Stimulated activated CD8-positive, alpha-beta memory T cell treated with anti-CD3 and anti-CD28 coated beads, Interleukin-2, amount 100 ng/mL, for 1 hour (primary cell): Measurements from ENCODE around the gene SSBP3.

Experiments used
- DNase-seq, 2 donors: peaks; one replicate each; pipeline ENCODE4 v3.0.0-alpha.2; 2020; ENCODE audit warnings: low read depth in 2 of 2

SSBP3 gene

GRCh38 chr1:54329312-54330003 is 76.7 kb downstream of the SSBP3 start:
- DNase-seq: no peak

GRCh38 chr1:54328066-54328636 is 78.0 kb downstream of the SSBP3 start:
- no peak for DNase-seq

GRCh38 chr1:54327386-54328065 is 78.7 kb downstream of the SSBP3 start:
- no peak for DNase-seq

- no peak for DNase-seq
These were observed 79.4 kb downstream of the SSBP3 start for GRCh38 chr1:54326543-54327385.

GRCh38 chr1:54325703-54326461 is 80.3 kb downstream of the SSBP3 start:
- DNase-seq: no peak

- DNase-seq: no peak
These were observed 80.9 kb downstream of the SSBP3 start for GRCh38 chr1:54325284-54325683.

GRCh38 chr1:54324251-54325140 is 81.7 kb downstream of the SSBP3 start:
- DNase-seq: no peak

- no peak for DNase-seq
These were observed 82.3 kb downstream of the SSBP3 start for GRCh38 chr1:54323921-54324250.

- DNase-seq: no peak
These were observed 82.9 kb downstream of the SSBP3 start for GRCh38 chr1:54323324-54323739.

GRCh38 chr1:54318246-54318814 is 87.9 kb downstream of the SSBP3 start:
- DNase-seq: no peak

GRCh38 chr1:54317084-54317483 is 89.1 kb downstream of the SSBP3 start:
- DNase-seq: no peak

GRCh38 chr1:54315099-54315498 is 91.1 kb downstream of the SSBP3 start:
- no peak for DNase-seq

- no peak for DNase-seq
These were observed 91.5 kb downstream of the SSBP3 start for GRCh38 chr1:54314696-54315095.

- DNase-seq: no peak
These were observed 93.3 kb downstream of the SSBP3 start for GRCh38 chr1:54312796-54313316.

- DNase-seq: no peak
These were observed 94.7 kb downstream of the SSBP3 start for GRCh38 chr1:54311506-54311905.

GRCh38 chr1:54310439-54311328 is 95.5 kb downstream of the SSBP3 start:
- no peak for DNase-seq

- no peak for DNase-seq
These were observed 96.4 kb downstream of the SSBP3 start for GRCh38 chr1:54309631-54310366.

- DNase-seq: no peak
These were observed 98.9 kb downstream of the SSBP3 start for GRCh38 chr1:54307305-54307704.
